22Rv1 (cell line): ENCODE measurements around the gene PUM2.

Source experiments
- CTCF ChIP-seq: fragments of 450-650 bp; IDR thresholded peaks from 2 replicates; pipeline ENCODE4 v1.5.1; 2017; ENCODE audit warnings: mild to moderate bottlenecking
- ZFX ChIP-seq: fragments of 450-650 bp; IDR thresholded peaks from 2 replicates; pipeline ENCODE4 v1.6.1; 2017; ENCODE audit warnings: antibody characterized with exemption, borderline replicate concordance

- TF ChIP-seq CTCF (no peak), ZFX (no peak)
Measured at GRCh38 chr2:20250436-20250835, 100.2 kb downstream of the PUM2 start.
